ENCODE measurements around the gene SUPT7L.

Gene SUPT7L, protein sequence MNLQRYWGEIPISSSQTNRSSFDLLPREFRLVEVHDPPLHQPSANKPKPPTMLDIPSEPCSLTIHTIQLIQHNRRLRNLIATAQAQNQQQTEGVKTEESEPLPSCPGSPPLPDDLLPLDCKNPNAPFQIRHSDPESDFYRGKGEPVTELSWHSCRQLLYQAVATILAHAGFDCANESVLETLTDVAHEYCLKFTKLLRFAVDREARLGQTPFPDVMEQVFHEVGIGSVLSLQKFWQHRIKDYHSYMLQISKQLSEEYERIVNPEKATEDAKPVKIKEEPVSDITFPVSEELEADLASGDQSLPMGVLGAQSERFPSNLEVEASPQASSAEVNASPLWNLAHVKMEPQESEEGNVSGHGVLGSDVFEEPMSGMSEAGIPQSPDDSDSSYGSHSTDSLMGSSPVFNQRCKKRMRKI
- total RNA-seq, result 105 to 109 reads per million in 2 donors

DNA sequence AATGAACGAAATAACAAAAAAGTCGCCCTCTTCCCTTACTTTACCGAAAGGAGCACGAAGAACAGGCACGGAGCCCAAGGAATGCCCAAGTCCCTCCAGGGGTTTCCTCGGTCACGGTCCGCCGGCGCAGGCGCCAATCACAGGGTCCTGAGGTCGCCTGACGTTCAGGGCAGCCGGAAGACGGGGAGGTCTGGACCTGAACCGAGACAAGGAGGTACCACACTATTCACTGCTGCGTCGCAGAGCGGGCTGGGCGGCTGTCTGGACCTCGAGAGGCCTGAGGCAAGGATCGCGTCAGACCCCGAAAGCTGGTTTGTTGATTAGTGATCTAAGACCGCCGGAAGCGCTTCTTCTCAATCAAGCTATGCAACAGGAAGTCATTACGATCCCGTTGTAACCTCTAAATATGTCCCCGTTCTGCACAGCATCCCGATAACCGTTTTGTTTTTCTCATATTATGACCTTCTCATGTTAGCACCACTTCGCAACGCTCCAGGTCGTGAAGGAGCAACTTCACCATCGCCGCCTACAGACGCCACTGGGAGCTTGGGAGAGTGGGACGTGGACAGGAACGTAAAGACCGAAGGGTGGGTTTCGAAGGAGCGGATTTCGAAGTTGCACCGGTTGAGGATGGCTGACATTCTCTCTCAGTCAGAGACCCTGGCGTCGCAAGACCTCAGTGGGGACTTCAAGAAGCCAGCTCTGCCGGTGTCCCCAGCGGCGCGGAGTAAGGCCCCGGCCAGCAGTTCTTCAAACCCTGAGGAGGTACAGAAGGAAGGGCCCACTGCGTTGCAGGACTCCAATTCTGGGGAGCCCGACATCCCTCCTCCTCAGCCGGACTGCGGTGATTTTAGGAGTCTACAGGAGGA is at the start of gene SUPT7L, which contains the start of gene SLC4A1AP:
Gene SUPT7L, minus strand, starts transcription at position 330 of the 869 bp plus-strand sequence. CDS start 1,422 bp downstream, outside the sequence.
Gene SLC4A1AP, plus strand, starts transcription at position 605 of the 869 bp plus-strand sequence. Its CDS starts 26 bp downstream, at position 631.
- DNase-seq, result peak; percentile 58

DNA sequence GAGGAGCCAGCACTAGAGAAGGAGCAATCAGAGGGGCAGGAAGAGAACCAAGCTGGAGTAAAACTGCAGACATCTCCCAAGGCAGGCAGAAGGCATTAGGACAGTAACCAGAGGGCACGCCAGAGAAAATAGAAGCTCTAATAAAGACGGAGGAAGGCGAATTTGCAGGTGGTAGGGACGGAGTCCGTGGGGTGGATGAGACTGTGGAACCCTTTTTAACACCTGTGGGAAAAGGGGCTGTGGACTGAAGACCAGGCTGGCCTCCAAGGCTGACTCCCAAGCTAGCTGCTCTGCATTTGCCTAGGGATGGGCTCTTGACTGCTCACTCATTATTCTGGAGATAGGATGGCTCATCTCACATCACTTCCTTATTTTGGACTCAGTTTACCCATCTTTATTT is 49.8 kb upstream of the SUPT7L start:
- DNase-seq, result no peak

DNA sequence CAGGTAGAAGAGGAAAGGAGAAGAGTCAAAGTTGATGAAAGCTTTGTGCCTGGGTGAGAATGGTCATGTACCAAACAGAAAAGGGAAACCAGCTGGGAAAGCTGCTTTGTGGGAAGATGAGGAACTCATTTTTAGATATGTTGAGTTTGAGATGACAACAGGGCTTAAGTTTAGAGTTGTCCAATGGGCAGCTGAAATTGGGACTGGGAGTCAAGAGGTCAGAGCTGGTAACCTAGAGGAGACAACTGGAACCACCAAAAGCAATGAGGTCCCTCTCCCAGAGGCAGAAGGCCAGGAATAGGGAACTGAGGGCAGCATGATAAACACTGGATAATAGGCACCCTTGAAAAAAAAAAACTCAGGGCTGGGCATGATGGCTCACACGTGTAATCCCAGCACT is 49.1 kb upstream of the SUPT7L start:
- no peak for DNase-seq

DNA sequence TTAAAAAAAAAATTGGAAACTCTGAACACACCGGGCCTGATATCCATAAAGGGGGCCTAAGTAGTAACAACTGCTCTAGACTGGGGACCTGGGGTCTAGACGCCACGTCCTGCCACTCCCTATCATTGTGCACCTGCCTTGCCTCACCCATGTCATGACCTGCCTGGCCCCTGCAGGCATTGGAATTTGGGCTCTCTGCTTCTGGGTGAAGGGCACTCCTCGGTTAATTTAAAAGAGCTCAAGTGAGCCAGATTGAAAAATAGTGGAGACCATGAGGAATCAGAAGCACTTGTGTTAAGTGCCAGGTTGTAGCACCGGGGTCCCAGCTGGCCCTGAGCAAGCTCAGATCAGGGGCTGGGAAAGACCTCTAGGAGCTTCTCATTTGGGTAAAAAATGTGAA is 48.4 kb upstream of the SUPT7L start:
- no peak for DNase-seq

DNA sequence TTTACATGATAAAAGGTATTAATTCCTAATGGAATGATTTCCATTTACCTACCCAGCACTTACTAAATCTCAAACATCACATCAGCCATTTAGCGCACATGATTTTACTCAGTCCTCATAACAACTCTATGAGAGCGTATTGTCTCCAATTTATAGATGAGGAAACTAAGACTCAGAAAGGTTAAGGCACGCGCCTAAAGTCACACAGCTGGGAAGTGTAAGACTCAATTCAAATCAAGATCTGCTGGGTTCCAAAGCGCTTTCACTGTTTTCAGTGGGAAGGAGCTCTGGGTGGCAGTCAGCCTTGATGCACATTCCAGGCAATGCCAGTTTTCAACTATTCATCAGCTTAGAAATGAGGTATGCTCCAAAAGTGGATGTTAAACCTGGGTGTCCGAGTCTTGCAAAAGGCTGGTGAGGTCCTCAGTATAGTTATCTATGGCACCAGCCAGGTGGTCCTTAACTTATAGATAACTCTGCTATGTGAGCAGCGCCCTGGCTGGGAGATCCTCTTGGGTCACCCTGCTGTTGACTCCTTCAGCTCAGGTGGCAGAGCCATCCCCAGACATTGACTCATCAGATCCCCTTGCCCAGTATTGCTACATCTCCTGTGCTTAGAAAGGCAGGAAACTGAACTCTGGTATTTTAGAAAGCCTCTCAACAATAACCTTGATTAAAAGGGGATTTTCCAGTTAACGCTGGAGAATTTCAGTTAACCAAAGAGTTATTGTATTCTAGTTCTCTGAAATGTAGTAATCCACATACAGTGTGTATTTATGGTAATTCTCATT is 47.4 kb upstream of the SUPT7L start:
- DNase-seq, result no peak

DNA sequence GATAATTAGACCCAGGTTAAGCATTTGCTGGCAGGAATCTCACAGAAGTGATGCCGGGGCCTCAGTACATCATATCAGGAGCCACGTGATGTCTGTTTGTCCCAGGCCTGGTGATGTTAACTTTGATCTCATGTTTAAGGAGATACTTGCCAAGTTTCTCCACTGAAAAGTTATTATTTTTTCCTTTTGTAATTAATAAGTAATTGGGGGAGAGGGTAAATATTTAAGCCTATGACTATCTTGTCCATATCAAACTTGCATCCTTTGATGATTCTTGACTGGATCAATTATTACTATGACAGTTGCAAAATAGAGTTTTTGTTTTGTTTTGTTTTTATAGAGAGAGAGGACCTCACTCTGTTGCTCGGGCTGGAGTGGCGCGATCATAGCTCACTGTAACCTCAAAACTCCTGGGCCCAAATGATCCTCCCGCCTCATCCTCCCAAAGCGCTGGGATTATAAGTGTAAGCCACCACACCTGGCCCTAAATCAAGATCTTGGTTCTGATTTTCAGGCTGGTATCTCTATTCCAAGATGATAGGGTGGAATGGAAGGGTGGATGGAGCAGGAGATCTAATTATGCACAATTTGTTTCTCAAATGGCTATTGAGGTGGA is 46.7 kb upstream of the SUPT7L start:
- DNase-seq, result no peak

DNA sequence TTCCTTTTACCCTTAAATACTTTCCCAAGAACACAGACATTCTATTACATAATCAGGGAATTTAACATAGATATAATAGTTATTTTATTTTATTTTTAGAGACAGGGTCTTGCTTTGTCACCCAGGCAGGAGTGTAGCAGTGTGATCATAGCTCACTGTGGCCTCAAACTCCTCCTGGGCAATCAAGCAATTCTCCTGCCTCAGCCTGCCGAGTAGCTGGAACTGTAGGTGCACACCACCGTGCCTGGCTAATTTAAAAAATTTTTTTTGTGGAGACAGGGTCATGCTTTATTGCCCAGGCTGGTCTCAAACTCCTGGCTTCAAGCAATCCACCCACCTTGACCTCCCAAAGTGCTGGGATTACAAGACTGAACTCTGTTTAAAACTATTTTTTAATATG is 45.9 kb upstream of the SUPT7L start:
- no peak for DNase-seq

DNA sequence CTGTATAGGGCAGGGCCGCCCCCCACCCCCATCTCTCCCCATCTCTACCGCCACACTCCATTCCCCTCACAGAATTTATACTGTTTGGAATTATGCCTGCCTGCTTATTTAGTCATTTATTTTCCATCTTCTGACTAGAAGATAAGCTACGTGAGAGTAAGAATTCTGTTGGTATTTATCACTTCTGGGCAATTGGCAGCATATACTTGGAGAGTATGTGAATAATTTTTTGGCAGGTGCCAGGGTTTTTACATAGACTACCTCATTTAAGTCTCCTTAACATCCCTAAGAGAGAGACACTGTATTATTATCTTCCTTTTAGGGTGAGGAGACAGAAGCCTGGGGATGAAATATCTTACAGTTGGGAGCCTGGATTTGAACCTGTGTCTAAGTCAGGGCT is 45.3 kb upstream of the SUPT7L start:
- no peak for DNase-seq

DNA sequence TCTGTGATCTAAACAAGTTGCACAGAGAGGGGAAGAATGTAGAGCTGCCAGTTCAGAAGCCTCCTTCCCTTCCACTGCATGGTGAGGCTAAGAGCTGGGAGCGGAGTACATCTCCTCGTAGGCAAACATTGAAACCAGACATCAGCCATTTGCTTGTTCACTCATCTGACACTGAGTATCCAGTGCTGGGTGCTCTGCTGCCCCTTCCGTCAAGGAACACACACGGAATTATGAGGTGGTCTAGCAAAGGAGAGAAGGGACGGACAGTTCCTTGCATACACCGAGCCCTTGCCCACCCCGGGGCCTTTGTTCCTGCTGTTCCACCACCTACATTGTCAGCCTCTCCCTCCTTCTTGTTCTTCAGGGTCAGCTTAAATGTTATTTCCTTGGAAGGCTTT is 44.8 kb upstream of the SUPT7L start:
- DNase-seq, result no peak

DNA sequence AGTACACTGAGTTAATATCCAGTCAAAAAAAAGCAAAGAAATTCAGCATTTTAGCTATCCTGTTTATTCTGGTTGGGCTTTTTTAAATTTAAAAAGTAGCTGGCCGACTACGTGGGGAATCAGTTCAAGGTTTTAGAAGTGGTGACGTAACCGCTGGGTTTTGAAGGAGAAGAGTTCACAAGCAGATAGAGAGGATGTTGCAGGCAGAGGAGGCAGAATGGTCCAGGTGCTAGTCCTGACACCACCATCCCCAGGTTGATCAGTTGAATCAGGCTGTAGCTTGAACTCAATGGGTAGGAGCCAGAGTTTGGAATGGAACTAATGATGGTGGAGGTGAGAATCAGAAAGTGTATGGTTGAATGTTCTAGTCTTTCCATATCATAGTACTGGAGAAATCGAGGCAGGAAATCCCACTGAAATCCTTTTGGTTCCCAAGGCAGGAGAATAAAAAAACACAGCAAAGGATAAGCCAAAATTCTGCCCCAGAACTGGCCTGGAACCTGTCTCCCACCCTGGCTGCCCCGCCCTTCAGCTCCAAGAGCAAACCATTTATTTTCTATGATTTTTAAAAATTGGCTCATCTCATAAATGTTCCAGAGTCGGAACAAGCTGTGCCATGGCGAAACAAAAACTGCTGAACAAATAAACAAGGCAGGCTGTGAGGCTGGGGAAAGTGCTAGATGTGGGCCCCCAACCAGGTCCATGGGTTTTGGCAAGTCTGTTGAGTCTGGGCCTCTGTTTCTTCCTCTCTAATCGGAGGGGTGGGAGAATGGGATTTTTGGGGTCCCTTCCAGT is 44.2 kb upstream of the SUPT7L start:
- DNase-seq, result no peak

DNA sequence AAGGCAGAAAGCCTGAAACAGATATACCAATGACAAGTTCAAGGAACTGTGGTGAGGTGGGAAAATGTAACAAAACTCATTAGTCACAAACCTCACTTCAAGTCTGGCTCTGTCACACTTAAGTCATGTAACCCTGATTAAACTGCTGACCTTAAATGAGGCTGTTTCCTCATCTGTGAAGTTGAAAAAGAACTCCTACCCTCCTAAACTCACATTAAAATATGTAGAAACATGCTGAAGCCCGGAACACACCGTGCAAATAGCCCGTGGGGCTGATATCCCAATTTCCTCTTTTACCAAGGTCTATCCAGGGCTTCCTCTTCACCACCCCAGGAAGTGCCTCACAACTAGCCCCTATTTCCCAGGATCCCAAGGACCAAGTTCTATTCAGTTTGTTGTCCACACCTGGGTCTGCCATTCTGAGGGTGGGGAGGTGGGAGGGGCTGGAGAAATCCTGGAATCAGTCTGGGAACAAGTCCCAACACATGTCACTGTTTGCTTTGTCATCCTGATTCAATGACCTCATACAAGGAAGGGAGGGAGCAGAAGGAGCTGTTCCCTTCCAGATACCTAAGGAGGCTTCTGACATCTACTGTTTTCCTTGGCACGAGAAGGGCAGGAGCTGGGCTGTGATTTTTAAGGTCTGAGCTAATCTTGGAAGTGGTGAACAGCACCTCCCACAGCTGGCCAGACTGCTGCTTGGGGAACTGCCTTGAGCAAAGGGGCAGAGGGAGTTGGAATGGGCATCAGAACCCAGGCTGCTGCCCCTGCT is 42.6 kb upstream of the SUPT7L start:
- no peak for DNase-seq

DNA sequence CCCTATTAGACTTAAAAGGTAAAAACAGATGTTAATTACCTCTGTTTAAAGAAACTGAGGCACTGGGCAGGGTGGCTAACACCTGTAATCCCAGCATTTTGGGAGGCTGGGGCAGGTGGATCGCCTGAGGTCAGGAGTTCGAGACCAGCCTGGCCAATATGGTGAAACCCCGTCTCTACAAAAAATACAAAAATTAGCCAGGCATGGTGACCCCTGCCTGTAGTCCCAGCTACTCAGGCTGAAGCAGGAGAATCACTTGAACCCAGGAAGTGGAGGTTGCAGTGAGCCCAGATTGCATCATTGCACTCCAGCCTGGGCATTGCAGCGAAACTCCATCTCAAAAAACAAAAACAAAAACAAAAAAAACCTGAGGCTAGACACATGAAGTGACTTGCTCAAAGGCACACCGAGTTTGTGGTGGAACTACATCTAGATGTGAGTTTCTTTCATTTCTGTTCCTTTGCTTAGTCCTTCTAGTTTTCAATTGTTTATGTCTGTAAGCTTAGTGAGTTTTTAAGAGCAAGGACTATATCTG is 41.0 kb upstream of the SUPT7L start:
- no peak for DNase-seq

DNA sequence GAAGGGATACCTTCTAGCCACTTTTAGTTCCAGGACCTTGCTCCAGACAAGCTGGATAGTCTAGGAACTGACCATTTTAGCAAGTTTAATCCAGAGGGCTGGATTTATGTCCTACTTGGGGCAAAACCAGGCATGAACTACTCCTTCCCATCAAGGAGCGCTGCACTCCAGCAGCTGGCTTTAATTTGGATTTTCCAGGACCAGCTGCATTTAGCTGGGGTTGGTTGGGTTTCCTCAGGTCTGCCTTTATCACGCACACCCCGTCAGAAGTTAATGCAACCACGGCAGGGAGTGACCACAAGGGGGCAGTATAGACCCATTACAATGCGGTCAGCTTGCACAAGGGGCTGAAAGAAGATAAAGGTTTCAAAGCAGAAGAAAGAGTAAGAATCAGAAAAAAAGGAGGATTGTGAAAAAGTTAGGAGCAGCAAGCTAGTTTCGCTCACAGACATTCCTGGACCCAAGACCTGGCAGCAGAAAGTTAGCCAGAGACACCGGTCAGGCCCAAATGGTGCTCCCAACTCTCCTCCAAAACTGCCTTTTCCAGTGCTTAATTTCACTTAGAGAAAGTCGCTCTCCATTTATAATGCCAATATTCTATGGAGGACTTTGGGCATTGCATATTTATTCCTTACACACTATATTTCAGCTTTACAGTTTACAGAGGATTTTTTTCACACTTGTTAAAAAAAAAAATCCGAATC is 40.4 kb upstream of the SUPT7L start:
- DNase-seq, result no peak

DNA sequence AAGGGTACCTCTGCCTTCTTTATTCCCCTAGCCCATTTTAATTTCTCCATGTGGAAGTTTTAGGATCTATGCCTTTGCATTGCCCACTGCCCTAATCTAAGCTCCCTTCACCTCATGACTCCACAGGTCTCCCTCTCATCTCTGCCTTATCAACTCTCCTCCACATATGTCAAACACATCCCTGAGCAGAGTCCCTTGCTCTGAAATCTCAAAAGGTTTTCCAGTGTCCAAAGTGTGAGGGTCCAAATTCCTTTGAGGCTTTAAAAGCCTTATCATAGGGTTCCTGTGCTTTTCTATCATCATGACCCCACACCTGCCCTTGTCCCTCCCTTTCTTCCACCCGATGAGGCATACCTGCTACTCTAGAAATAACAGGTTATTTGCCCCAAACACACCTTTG is 38.9 kb upstream of the SUPT7L start:
- no peak for DNase-seq

DNA sequence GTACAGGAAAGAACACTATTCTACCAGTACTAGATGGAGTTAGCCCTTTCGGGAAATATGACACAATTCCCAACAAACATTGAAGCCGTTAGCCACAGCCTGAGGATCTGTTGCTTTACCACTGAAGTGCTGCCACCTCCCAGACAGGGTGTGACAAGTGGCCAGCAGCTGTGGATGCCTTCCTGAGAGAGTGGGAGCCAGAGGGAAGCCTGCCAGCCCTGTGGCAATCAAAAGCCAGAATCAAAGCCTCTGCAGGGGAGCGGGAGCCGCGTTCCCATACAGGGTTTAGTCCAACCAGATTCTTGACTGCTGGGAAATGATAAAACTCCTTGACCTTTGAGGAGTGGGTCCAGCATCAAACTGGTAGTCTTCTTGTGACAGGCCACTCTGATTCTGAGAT is 38.3 kb upstream of the SUPT7L start:
- no peak for DNase-seq

DNA sequence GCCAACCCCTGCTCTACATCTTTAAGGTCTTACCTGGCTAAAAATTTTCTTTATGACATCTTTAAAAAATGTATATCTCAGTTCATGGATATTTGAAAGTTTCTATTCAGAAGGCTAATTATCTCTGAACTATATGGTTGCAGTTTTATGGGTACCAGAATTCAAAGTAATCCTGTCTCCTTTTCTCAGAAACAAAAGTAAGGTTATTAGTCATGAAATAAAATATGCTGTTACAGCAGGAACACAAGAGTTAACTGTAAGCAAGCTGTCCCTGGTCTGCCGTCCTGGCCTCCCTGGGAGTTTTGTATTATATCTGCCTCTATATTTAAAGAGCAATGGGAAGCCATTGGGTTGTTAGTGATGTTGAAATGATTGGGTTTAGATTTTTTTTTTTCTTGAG is 34.2 kb upstream of the SUPT7L start:
- no peak for DNase-seq

DNA sequence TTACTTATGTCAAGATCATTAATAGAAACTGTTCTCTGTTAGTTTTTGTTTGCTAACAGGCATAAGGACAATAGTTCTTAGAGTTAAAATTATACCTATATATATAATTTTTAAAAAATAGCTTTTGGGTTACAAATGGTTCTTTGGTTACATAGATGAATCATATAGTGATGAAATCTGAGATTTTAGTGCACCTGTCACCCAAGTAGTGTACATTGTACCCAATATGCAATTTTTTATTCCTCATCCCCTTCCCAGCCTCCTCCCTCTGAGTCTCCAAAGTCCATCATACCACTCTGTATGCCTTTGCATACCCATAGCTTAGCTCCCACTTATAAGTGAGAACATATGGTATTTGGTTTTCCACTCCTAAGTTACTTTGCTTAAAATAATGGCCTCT is 26.6 kb upstream of the SUPT7L start:
- DNase-seq, result no peak

DNA sequence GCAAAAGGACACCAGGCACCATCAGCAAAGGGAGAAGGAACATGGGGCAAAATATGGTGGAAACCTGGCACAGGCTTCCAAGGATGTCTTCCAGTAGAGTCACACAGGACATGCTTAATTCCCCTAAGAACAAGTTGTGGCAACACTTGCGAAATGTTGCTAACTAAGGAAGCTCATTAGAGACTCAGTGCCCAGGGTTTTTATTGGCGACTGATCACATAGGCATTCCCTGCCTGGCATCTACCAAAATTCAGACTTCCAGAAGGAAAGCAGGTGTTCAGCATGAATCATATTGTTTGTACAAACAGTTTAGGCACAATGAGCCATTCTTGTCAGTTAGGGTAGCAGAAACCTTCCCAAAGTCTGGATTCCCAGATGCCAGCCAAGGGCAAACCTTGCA is 26.0 kb upstream of the SUPT7L start:
- no peak for DNase-seq

DNA sequence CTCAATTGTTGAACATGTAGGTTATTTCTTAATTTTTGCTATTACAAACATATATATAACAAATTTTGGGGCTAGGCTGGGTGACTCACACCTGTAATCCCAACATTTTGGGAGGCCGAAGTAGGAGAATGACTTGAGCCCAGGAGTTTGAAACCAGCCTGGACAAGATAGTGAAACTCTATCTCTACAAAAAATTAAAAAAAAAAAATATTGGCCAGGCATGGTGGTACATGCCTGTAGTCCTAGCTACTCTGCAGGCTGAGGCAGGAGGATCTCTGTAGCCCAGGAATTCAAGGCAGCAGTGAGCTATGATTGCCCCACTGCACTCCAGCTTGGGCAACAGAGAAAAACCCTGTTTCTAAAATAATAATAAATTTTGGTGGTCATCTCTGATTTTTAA is 23.8 kb upstream of the SUPT7L start:
- no peak for DNase-seq

DNA sequence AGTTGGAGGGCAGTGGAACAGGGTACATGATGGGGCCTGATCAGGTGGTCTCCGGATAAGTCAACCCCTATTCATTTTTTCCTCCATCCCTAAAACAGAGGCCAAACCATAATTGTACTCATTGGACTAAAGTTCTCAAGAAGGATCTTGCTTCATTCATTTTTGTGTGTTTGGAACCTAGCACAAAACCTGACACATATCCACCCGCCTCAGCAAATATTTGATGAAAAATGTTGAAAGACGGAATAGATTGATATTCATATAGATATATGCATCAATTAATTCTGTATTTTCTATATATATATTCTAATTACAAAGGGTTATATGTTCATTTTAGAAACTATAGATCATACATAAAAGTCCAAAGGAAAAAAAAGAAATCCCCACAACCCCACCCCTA is 22.2 kb upstream of the SUPT7L start:
- no peak for DNase-seq

All from activated gamma-delta T cell (primary cell).